HG02763 (cell line): Measurements from ENCODE around the gene AAK1.
"Not testable (repeated sequence)": the region's sequence is repeated elsewhere in the genome, so short reads cannot be mapped to it uniquely, and the experiment has no call there.

ENCODE experiments used
- ATAC-seq: cut with Tn5 transposase; IDR thresholded peaks from one replicate; pipeline ENCODE4 v1.9.1; 2021; ENCODE audit warnings: mild to moderate bottlenecking, moderate library complexity; ENCODE audit not compliant: unreplicated experiment

AAK1 gene

GRCh38 chr2:69660637-69661036 is 17.1 kb upstream of the AAK1 start:
- ATAC-seq = no peak

GRCh38 chr2:69659941-69660483 is 16.5 kb upstream of the AAK1 start:
- ATAC-seq = no peak

GRCh38 chr2:69659349-69659748 is 15.8 kb upstream of the AAK1 start:
- no peak for ATAC-seq

GRCh38 chr2:69652206-69652605 is 8.7 kb upstream of the AAK1 start:
- no peak for ATAC-seq

GRCh38 chr2:69647196-69647595 is 3.7 kb upstream of the AAK1 start:
- ATAC-seq = not testable (repeated sequence)

- no peak for ATAC-seq
Observed at GRCh38 chr2:69646714-69647113, 3.2 kb upstream of the AAK1 start.

GRCh38 chr2:69645921-69646320 is 2.4 kb upstream of the AAK1 start:
- no peak for ATAC-seq

- no peak for ATAC-seq
Observed at GRCh38 chr2:69645031-69645431, 1.5 kb upstream of the AAK1 start.

- no peak for ATAC-seq
Observed at GRCh38 chr2:69644506-69644979, 1.0 kb upstream of the AAK1 start.

GRCh38 chr2:69642709-69643601 is 584 bp downstream of the AAK1 start:
- ATAC-seq = no peak

- no peak for ATAC-seq
Observed at GRCh38 chr2:69641887-69642708, 1.4 kb downstream of the AAK1 start.

- ATAC-seq = no peak
Observed at GRCh38 chr2:69641471-69641870, 2.1 kb downstream of the AAK1 start.

- no peak for ATAC-seq
Observed at GRCh38 chr2:69639266-69639665, 4.3 kb downstream of the AAK1 start.

GRCh38 chr2:69638630-69639029 is 4.9 kb downstream of the AAK1 start:
- ATAC-seq = no peak

GRCh38 chr2:69637923-69638322 is 5.6 kb downstream of the AAK1 start:
- ATAC-seq = no peak

- ATAC-seq = no peak
Observed at GRCh38 chr2:69636395-69636794, 7.1 kb downstream of the AAK1 start.

GRCh38 chr2:69635432-69635831 is 8.1 kb downstream of the AAK1 start:
- no peak for ATAC-seq

GRCh38 chr2:69634196-69634821 is 9.2 kb downstream of the AAK1 start:
- ATAC-seq = no peak

- no peak for ATAC-seq
Observed at GRCh38 chr2:69631402-69631801, 12.1 kb downstream of the AAK1 start.

- no peak for ATAC-seq
Observed at GRCh38 chr2:69629921-69630608, 13.5 kb downstream of the AAK1 start.
